Fibroblast of lung (primary cell): ENCODE results near the gene CLASP1. TPM values are rescaled to one million over a fixed set of nuclear protein-coding genes. Genes with fewer than 3 reads are reported as not detected.

Experiments
- DNase-seq, 2 donors: peaks; one replicate each; pipeline versions ENCODE4 v3.0.0 to v3.0.0-alpha.2; 2010; ENCODE audit warnings: low read depth in 2 of 2
- H2AFZ ChIP-seq: 2 replicates; pipeline ENCODE4 v1.5.1; 2012; ENCODE audit warnings: low read length, control low read depth, inconsistent platforms
- H3K27ac ChIP-seq: 2 replicates; pipeline ENCODE4 v1.5.1; 2011; ENCODE audit warnings: low read length, control low read depth; ENCODE audit not compliant: insufficient read depth
- H3K27me3 ChIP-seq: 2 replicates; pipeline ENCODE4 v1.5.1; 2011; ENCODE audit warnings: mild to moderate bottlenecking, low read length; ENCODE audit not compliant: control insufficient read depth, insufficient read depth
- H3K36me3 ChIP-seq: 2 replicates; pipeline ENCODE4 v1.5.1; 2011; ENCODE audit warnings: low read length; ENCODE audit not compliant: control insufficient read depth, insufficient read depth
- H3K4me1 ChIP-seq: 2 replicates; pipeline ENCODE4 v1.5.1; 2011; ENCODE audit warnings: low read length; ENCODE audit not compliant: control insufficient read depth, insufficient read depth; ENCODE audit errors: extremely low read depth
- H3K4me2 ChIP-seq: 2 replicates; pipeline ENCODE4 v1.5.1; 2011; ENCODE audit warnings: low read length, control low read depth; ENCODE audit not compliant: insufficient read depth; ENCODE audit errors: extremely low read depth
- H3K4me3 ChIP-seq, 4 experiments: fragments of 200-600 bp in 1 of 4; sonication (generic) in 1 of 4; replicated peaks in 1 of 4; 2 replicates each; pipeline ENCODE4 v1.5.1; 2011 to 2016; ENCODE audit warnings: low read length in 4 of 4, low read depth in 3 of 4, mild to moderate bottlenecking in 3 of 4, control low read depth in 2 of 4, inconsistent platforms in 1 of 4, mixed read lengths in 1 of 4; ENCODE audit not compliant: insufficient read depth in 1 of 4; ENCODE audit errors: control extremely low read depth in 1 of 4
- H3K79me2 ChIP-seq: 2 replicates; pipeline ENCODE4 v1.5.1; 2012; ENCODE audit warnings: mild to moderate bottlenecking, low read length, inconsistent platforms; ENCODE audit not compliant: control insufficient read depth, insufficient read depth
- H3K9ac ChIP-seq: 2 replicates; pipeline ENCODE4 v1.5.1; 2011; ENCODE audit warnings: mild to moderate bottlenecking, low read length, control low read depth; ENCODE audit not compliant: insufficient read depth
- H3K9me3 ChIP-seq: 2 replicates; pipeline ENCODE4 v1.5.1; 2012; ENCODE audit warnings: low read depth, low read length; ENCODE audit not compliant: control insufficient read depth, insufficient read depth
- H4K20me1 ChIP-seq: 2 replicates; pipeline ENCODE4 v1.5.1; 2011; ENCODE audit warnings: low read length; ENCODE audit not compliant: control insufficient read depth, insufficient read depth; ENCODE audit errors: extremely low read depth
- EZH2 ChIP-seq: IDR thresholded peaks from 2 replicates; pipeline ENCODE4 v1.5.1; 2012; ENCODE audit warnings: low read length, control low read depth, mild to moderate bottlenecking; ENCODE audit errors: missing control alignments
- polyA plus RNA-seq, 2 donors: library from polyadenylated mRNA; depleted of rRNA in 1 of 2; stranded (reverse) in 1 of 2; unstranded in 1 of 2; fragments of >200 nt; gene quantifications; 2 replicates each; pipeline ENCODE4 v1.2.1, GENCODE V29; 2011 to 2012; ENCODE audit warnings: missing spikeins in 1 of 2
- total RNA-seq: library from RNA; depleted of rRNA; stranded (reverse); fragments of >200 nt; gene quantifications from 2 replicates; pipeline ENCODE4 v1.2.1, GENCODE V29; 2014
- TF ChIP-seq, protein P1 (sequence below), 2 donors: IDR thresholded peaks in 1 of 2; conservative IDR thresholded peaks in 1 of 2; 1 replicate in 1 of 2; 2 replicates in 1 of 2; pipeline ENCODE4 v1.5.1; 2011 to 2012; ENCODE audit warnings: low read length in 2 of 2, control low read depth in 1 of 2, inconsistent platforms in 1 of 2, low read depth in 1 of 2, mild to moderate bottlenecking in 1 of 2

The CLASP1 gene
- total and polyA plus RNA-seq, 2 donors (not counting 1 experiment from before 2014, with no cell fraction given): 6.0 to 48.4 TPM

DNA sequence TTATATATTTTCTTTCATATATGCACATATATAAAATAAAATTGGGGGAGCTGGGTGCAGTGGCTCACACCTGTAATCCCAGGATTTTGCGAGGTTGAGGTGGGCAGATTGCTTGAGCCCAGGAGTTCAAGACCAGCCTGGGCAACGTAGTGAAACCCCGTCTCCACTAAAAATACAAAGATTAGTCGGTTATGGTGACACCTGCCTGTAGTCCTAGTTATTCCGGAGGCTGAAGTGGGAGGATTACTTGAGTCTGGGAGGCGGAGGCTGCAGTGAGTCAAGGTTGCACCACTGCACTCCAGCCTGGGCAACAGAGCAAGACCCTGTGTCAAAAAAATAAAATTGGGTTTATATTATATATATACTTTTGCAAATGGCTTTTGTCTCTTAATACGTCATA is 324.7 kb downstream of the CLASP1 start:
- Histone ChIP-seq H3K4me1 (no peaks in the 10 kb centered on the region), H4K20me1 (no peaks in the 10 kb centered on the region), H3K27ac (no peak overlapping the region), H3K4me2 (no peak overlapping the region), H2AFZ (no peak overlapping the region), H3K9ac (no peak overlapping the region), H3K4me3 (no peak overlapping the region), H3K27me3 (no peaks in the 10 kb centered on the region), H3K79me2 (no peaks in the 10 kb centered on the region), H3K36me3 (no peaks in the 10 kb centered on the region), H3K9me3 (no peaks in the 10 kb centered on the region)
- TF ChIP-seq, protein P1, sequence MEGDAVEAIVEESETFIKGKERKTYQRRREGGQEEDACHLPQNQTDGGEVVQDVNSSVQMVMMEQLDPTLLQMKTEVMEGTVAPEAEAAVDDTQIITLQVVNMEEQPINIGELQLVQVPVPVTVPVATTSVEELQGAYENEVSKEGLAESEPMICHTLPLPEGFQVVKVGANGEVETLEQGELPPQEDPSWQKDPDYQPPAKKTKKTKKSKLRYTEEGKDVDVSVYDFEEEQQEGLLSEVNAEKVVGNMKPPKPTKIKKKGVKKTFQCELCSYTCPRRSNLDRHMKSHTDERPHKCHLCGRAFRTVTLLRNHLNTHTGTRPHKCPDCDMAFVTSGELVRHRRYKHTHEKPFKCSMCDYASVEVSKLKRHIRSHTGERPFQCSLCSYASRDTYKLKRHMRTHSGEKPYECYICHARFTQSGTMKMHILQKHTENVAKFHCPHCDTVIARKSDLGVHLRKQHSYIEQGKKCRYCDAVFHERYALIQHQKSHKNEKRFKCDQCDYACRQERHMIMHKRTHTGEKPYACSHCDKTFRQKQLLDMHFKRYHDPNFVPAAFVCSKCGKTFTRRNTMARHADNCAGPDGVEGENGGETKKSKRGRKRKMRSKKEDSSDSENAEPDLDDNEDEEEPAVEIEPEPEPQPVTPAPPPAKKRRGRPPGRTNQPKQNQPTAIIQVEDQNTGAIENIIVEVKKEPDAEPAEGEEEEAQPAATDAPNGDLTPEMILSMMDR (conservative IDR thresholded peaks at IDR 0.05 in 1 of 2, IDR thresholded peaks at IDR 0.05 in 1 of 2; ENCODE audit: low read depth in 1 of 2, low read length in 2 of 2): no peak
- no peak for TF ChIP-seq EZH2
- DNase-seq: no peak

- no peaks in the 10 kb centered on the region for H3K27me3 ChIP-seq
- H3K4me2 ChIP-seq: no peak overlapping the region
- H3K36me3 ChIP-seq: no peaks in the 10 kb centered on the region
- H4K20me1 ChIP-seq: no peaks in the 10 kb centered on the region
- H3K4me1 ChIP-seq: no peaks in the 10 kb centered on the region
- no peak overlapping the region for H3K9ac ChIP-seq
- no peak for TF ChIP-seq EZH2
- TF ChIP-seq, protein P1 (conservative IDR thresholded peaks at IDR 0.05 in 1 of 2, IDR thresholded peaks at IDR 0.05 in 1 of 2; ENCODE audit: low read depth in 1 of 2, low read length in 2 of 2): no peak
- H3K4me3 ChIP-seq: no peak overlapping the region
- no peak overlapping the region for H2AFZ ChIP-seq
- no peaks in the 10 kb centered on the region for H3K9me3 ChIP-seq
- no peak overlapping the region for H3K27ac ChIP-seq
- no peaks in the 10 kb centered on the region for H3K79me2 ChIP-seq
- DNase-seq: no peak
These were observed 327.8 kb downstream of the CLASP1 start for GRCh38 chr2:121321476-121321875.

DNA sequence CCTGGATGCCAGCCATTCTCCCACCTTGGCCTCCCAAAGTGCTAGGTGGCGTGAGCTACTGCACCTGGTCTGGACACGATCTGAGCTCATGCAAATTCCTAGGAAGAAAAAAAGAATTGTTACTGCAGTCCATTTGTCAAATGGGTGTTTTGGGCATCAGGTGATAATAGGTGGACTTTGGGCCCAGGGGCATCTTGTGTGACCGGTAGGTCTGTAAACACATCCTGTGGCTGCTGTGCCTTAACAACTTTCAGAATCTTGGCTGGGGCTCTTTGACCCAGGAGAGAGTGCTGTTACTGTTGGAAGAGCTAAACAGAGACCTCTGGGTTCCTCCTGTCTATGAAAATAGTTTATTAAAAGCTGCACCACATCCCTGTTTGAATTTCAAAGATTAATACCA is 329.3 kb downstream of the CLASP1 start:
- no peaks in the 10 kb centered on the region for H4K20me1 ChIP-seq
- no peaks in the 10 kb centered on the region for H3K79me2 ChIP-seq
- no peak for DNase-seq
- no peak overlapping the region for H2AFZ ChIP-seq
- no peak overlapping the region for H3K9ac ChIP-seq
- no peaks in the 10 kb centered on the region for H3K9me3 ChIP-seq
- no peak overlapping the region for H3K4me2 ChIP-seq
- H3K27ac ChIP-seq: no peak overlapping the region
- no peaks in the 10 kb centered on the region for H3K27me3 ChIP-seq
- H3K36me3 ChIP-seq: no peaks in the 10 kb centered on the region
- no peak overlapping the region for H3K4me3 ChIP-seq
- H3K4me1 ChIP-seq: no peaks in the 10 kb centered on the region
- TF ChIP-seq, protein P1 (conservative IDR thresholded peaks at IDR 0.05 in 1 of 2, IDR thresholded peaks at IDR 0.05 in 1 of 2; ENCODE audit: low read depth in 1 of 2, low read length in 2 of 2): no peak
- TF ChIP-seq EZH2: no peak
